Astrocyte (in vitro differentiated cells and primary cell): Measurements from ENCODE around the gene GALNT2. TPM values are rescaled to one million over a fixed set of nuclear protein-coding genes. Genes with fewer than 3 reads are reported as not detected.

ENCODE experiments used
- DNase-seq: peaks from one replicate; pipeline ENCODE4 v3.0.0-alpha.2; 2010; ENCODE audit warnings: low read depth
- FAIRE-seq: peaks from 2 replicates; lab custom pipeline; 2011; peaks lifted over from hg19 to GRCh38; lab: Jason Lieb, UNC
- H2AFZ ChIP-seq: 2 replicates; pipeline ENCODE4 v1.6.0; 2012; ENCODE audit warnings: low read depth, low read length, inconsistent platforms
- H3K27ac ChIP-seq: 2 replicates; pipeline ENCODE4 v1.5.1; 2011; ENCODE audit warnings: low read depth, low read length, inconsistent platforms
- H3K27me3 ChIP-seq: 2 replicates; pipeline ENCODE4 v1.6.0; 2011; ENCODE audit warnings: low read length, inconsistent platforms; ENCODE audit not compliant: insufficient read depth
- H3K36me3 ChIP-seq: 2 replicates; pipeline ENCODE4 v1.5.1; 2011; ENCODE audit warnings: low read length, inconsistent platforms; ENCODE audit not compliant: insufficient read depth
- H3K4me1 ChIP-seq: 2 replicates; pipeline ENCODE4 v1.5.1; 2011; ENCODE audit warnings: low read length, inconsistent platforms; ENCODE audit not compliant: insufficient read depth
- H3K4me2 ChIP-seq: 2 replicates; pipeline ENCODE4 v1.6.0; 2012; ENCODE audit warnings: low read length, inconsistent platforms
- H3K4me3 ChIP-seq: 2 replicates; pipeline ENCODE4 v1.5.1; 2011; ENCODE audit warnings: low read depth, mild to moderate bottlenecking, low read length, inconsistent platforms; ENCODE audit not compliant: insufficient read depth
- H3K79me2 ChIP-seq: 2 replicates; pipeline ENCODE4 v1.6.0; 2012; ENCODE audit warnings: mild to moderate bottlenecking, low read length, inconsistent platforms; ENCODE audit not compliant: insufficient read depth
- H3K9ac ChIP-seq: 2 replicates; pipeline ENCODE4 v1.6.0; 2012; ENCODE audit warnings: mild to moderate bottlenecking, low read length, inconsistent platforms
- H3K9me3 ChIP-seq: 2 replicates; pipeline ENCODE4 v1.5.1; 2012; ENCODE audit warnings: low read depth, mild to moderate bottlenecking, low read length, inconsistent platforms; ENCODE audit not compliant: insufficient read depth
- H4K20me1 ChIP-seq: 2 replicates; pipeline ENCODE4 v1.6.0; 2012; ENCODE audit warnings: low read length, inconsistent platforms; ENCODE audit not compliant: insufficient read depth
- H3K27ac Mint-ChIP-seq: one replicate; pipeline ENCODE4 v1.8.0; 2021; ENCODE audit warnings: mild to moderate bottlenecking, mixed read lengths; ENCODE audit not compliant: unreplicated experiment
- H3K27me3 Mint-ChIP-seq: one replicate; pipeline ENCODE4 v1.8.0; 2021; ENCODE audit warnings: low read depth, mixed read lengths; ENCODE audit not compliant: unreplicated experiment
- H3K36me3 Mint-ChIP-seq: one replicate; pipeline ENCODE4 v1.8.0; 2021; ENCODE audit warnings: low read depth, mixed read lengths; ENCODE audit not compliant: unreplicated experiment
- H3K4me1 Mint-ChIP-seq: one replicate; pipeline ENCODE4 v1.8.0; 2021; ENCODE audit warnings: low read depth, mixed read lengths; ENCODE audit not compliant: unreplicated experiment
- H3K4me3 Mint-ChIP-seq: one replicate; pipeline ENCODE4 v1.8.0; 2021; ENCODE audit warnings: mild to moderate bottlenecking, moderate library complexity, mixed read lengths; ENCODE audit not compliant: unreplicated experiment
- H3K9me3 Mint-ChIP-seq: one replicate; pipeline ENCODE4 v1.8.0; 2021; ENCODE audit warnings: mild to moderate bottlenecking, mixed read lengths; ENCODE audit not compliant: unreplicated experiment
- EZH2 ChIP-seq: IDR thresholded peaks from 2 replicates; pipeline ENCODE4 v1.6.1; 2012; ENCODE audit warnings: mild to moderate bottlenecking, low read length, inconsistent platforms; ENCODE audit not compliant: insufficient read depth
- total RNA-seq: library from RNA; stranded (reverse); gene quantifications from 2 replicates; pipeline ENCODE4 v1.2.1, GENCODE V29; 2021
- TF ChIP-seq, protein P1 (sequence below): IDR thresholded peaks from 2 replicates; pipeline ENCODE4 v1.5.1; 2011; ENCODE audit warnings: low read depth, mild to moderate bottlenecking, inconsistent platforms, low read length, moderate library complexity; ENCODE audit not compliant: insufficient read depth

The GALNT2 gene
- total RNA-seq, 1 donor from 2014 or later = 507 TPM

DNA sequence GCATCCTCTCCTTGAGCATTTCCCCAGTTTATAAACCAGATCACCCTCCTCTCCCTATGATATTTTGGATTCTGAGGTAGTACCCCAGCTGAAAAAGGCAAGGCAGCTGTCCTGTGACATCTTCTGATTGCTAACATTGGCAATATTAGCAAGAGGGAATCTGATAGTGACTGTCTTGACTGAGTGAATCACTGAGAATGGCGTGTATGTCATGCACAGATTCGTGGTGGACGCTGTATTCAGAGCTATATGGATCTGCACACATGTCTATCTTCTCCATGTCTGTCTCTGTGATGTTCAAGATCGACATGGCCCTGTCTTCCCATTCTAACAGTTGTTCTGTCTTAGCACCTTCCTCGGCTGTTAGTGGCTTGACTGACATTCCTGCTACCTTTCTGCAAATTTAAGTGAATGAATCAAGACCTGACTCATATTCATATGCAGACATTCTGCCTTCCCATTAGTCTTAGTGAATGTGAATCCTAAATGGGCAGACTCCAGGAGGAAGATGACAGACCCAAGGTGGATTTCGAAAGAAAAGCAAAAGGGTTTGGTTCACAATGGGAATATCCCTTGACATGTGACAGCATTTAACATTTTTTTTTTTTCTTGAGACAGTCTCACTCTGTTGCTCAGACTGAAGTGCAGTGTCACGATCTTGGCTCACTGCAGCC is 261.4 kb downstream of the GALNT2 start:
- Histone ChIP-seq H3K9me3 (no peaks in the 10 kb centered on the region), H3K4me1 (peaks cover 5% of the 10 kb centered on the region), H3K9ac (no peak overlapping the region), H3K27ac (no peak overlapping the region), H3K27me3 (no peaks in the 10 kb centered on the region), H3K4me3 (no peak overlapping the region), H4K20me1 (no peaks in the 10 kb centered on the region), H3K36me3 (no peaks in the 10 kb centered on the region), H2AFZ (no peak overlapping the region), H3K79me2 (no peaks in the 10 kb centered on the region), H3K4me2 (peak overlapping the region; percentile 10)
- TF ChIP-seq, protein P1, sequence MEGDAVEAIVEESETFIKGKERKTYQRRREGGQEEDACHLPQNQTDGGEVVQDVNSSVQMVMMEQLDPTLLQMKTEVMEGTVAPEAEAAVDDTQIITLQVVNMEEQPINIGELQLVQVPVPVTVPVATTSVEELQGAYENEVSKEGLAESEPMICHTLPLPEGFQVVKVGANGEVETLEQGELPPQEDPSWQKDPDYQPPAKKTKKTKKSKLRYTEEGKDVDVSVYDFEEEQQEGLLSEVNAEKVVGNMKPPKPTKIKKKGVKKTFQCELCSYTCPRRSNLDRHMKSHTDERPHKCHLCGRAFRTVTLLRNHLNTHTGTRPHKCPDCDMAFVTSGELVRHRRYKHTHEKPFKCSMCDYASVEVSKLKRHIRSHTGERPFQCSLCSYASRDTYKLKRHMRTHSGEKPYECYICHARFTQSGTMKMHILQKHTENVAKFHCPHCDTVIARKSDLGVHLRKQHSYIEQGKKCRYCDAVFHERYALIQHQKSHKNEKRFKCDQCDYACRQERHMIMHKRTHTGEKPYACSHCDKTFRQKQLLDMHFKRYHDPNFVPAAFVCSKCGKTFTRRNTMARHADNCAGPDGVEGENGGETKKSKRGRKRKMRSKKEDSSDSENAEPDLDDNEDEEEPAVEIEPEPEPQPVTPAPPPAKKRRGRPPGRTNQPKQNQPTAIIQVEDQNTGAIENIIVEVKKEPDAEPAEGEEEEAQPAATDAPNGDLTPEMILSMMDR = no peak
- no peak for TF ChIP-seq EZH2
- FAIRE-seq (no peak), DNase-seq (no peak)
- H3K4me3 Mint-ChIP-seq = no peak overlapping the region
- H3K27me3 Mint-ChIP-seq = peaks cover 2% of the 10 kb centered on the region
- peak overlapping the region; percentile 4 for H3K27ac Mint-ChIP-seq
- H3K36me3 Mint-ChIP-seq = peaks cover 31% of the 10 kb centered on the region
- H3K9me3 Mint-ChIP-seq = no peaks in the 10 kb centered on the region
- peaks cover 23% of the 10 kb centered on the region for H3K4me1 Mint-ChIP-seq

DNA sequence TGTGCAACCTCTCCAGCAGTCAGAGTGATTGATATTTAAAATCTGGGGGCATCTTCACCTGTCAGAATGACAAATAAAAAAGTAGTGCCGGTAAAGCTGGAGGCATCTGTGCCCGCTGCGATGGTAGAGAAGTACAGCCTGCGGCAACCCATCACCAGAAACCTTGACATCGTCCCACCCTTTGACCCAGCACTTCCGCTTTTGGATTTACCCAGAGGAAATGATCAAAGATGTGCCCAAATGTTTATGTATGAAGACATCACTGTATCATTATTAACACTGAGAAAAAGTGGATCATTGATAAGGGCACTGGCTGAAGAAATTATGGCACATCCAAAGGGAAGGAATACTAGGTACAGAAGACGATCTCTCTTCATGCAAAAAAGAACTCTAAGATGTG is 263.1 kb downstream of the GALNT2 start:
- H3K4me1 ChIP-seq = peaks cover 5% of the 10 kb centered on the region
- no peak for DNase-seq
- H3K27ac Mint-ChIP-seq = no peak overlapping the region
- no peaks in the 10 kb centered on the region for H3K36me3 ChIP-seq
- no peak overlapping the region for H3K4me3 Mint-ChIP-seq
- H2AFZ ChIP-seq = no peak overlapping the region
- H3K36me3 Mint-ChIP-seq = peaks cover 25% of the 10 kb centered on the region
- no peak overlapping the region for H3K4me2 ChIP-seq
- no peaks in the 10 kb centered on the region for H3K79me2 ChIP-seq
- FAIRE-seq = no peak
- H3K4me1 Mint-ChIP-seq = peaks cover 33% of the 10 kb centered on the region
- no peak overlapping the region for H3K27ac ChIP-seq
- no peak overlapping the region for H3K9ac ChIP-seq
- TF ChIP-seq, protein P1 = no peak
- no peak for TF ChIP-seq EZH2
- H3K27me3 ChIP-seq = no peaks in the 10 kb centered on the region
- no peaks in the 10 kb centered on the region for H3K27me3 Mint-ChIP-seq
- no peaks in the 10 kb centered on the region for H3K9me3 ChIP-seq
- H3K9me3 Mint-ChIP-seq = no peaks in the 10 kb centered on the region
- H3K4me3 ChIP-seq = no peak overlapping the region
- no peaks in the 10 kb centered on the region for H4K20me1 ChIP-seq
